ENCODE measurements around the gene RANBP17.

The RANBP17 gene

GRCh38 chr5:171149333-171149732, 287.5 kb downstream of the RANBP17 start:
- no peaks in the 10 kb centered on the region for H3K36me3 ChIP-seq (ENCODE audit: control insufficient read depth in 2 of 2, insufficient read depth in 1 of 2, low read length in 2 of 2)
- H3K27ac ChIP-seq (ENCODE audit: extremely low read depth, low read depth, low read length) = no peak overlapping the region
- H3K9me3 ChIP-seq (ENCODE audit: control insufficient read depth, insufficient read depth, low read depth, low read length) = no peaks in the 10 kb centered on the region
- ChIA-PET POLR2A (no interaction called here), CTCF (no interaction called here)
- H3K4me1 ChIP-seq (ENCODE audit: control insufficient read depth, insufficient read depth, low read length) = no peaks in the 10 kb centered on the region
- H3K4me3 ChIP-seq (ENCODE audit: low read depth, low read length) = no peak overlapping the region
- TF ChIP-seq ZNF658 (tag by site-specific recombination; IDR thresholded peaks at IDR 0.05) (no peak), PRDM4 (tag by site-specific recombination; IDR thresholded peaks at IDR 0.05) (no peak), ZNF785 (tag by site-specific recombination; IDR thresholded peaks at IDR 0.05) (no peak), ZNF707 (tag by site-specific recombination; IDR thresholded peaks at IDR 0.05) (no peak), GLIS1 (tag by site-specific recombination; IDR thresholded peaks at IDR 0.05) (no peak)

- CTCF ChIA-PET = interaction anchor here (1.0 kb wide), 1 partner anchor 9 kb away, joined by 4 read pairs; no protein-coding TSS in a partner anchor
- Histone ChIP-seq H3K27ac (ENCODE audit: extremely low read depth, low read depth, low read length) (no peak overlapping the region), H3K9me3 (ENCODE audit: control insufficient read depth, insufficient read depth, low read depth, low read length) (no peaks in the 10 kb centered on the region), H3K4me3 (ENCODE audit: low read depth, low read length) (no peak overlapping the region), H3K4me1 (ENCODE audit: control insufficient read depth, insufficient read depth, low read length) (no peaks in the 10 kb centered on the region), H3K36me3 (ENCODE audit: control insufficient read depth in 2 of 2, insufficient read depth in 1 of 2, low read length in 2 of 2) (no peaks in the 10 kb centered on the region)
- POLR2A ChIA-PET = no interaction called here
- no peak for TF ChIP-seq ZNF394 (tag by site-specific recombination; IDR thresholded peaks at IDR 0.05; ENCODE audit: borderline replicate concordance)
Observed at GRCh38 chr5:171149772-171150171, 288.0 kb downstream of the RANBP17 start.

DNA sequence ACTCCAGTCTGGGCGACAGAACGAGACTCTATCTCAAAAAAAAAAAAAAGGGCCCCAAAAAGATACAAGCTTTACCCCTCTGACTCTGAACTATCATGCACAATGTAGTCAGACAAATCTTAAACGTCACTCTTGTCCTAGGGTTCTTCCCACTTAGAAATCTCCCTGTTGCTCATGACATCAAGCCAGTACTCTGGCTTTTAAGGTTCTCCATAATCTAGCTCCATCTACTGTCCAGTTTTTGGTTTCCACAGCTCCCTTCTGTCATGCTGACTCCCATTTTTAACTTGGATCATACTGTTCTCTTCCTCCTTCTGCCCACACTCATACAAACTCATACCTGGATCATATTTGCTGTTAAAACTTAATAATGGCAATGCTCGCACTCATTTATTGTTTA, 290.6 kb downstream of the RANBP17 start:
- H3K4me1 ChIP-seq (ENCODE audit: control insufficient read depth, insufficient read depth, low read length) = no peaks in the 10 kb centered on the region
- ChIA-PET POLR2A (no interaction called here), CTCF (interaction anchor here (0.6 to 1.0 kb wide), 5 partner anchors 11 to 1070 kb away, joined by 3 to 5 read pairs (median 3); no protein-coding TSS in a partner anchor)
- no peak for TF ChIP-seq ZNF514 (tag by site-specific recombination; IDR thresholded peaks at IDR 0.05)
- TF ChIP-seq, protein P1, sequence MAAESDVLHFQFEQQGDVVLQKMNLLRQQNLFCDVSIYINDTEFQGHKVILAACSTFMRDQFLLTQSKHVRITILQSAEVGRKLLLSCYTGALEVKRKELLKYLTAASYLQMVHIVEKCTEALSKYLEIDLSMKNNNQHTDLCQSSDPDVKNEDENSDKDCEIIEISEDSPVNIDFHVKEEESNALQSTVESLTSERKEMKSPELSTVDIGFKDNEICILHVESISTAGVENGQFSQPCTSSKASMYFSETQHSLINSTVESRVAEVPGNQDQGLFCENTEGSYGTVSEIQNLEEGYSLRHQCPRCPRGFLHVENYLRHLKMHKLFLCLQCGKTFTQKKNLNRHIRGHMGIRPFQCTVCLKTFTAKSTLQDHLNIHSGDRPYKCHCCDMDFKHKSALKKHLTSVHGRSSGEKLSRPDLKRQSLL (tag by site-specific recombination; IDR thresholded peaks at IDR 0.05) = peak; percentile 60; the same call in 1 of the 2 replicates
- no peak for TF ChIP-seq ZNF214 (tag by site-specific recombination; IDR thresholded peaks at IDR 0.05; ENCODE audit: borderline replicate concordance)
- no peak for TF ChIP-seq ZNF433 (tag by site-specific recombination; IDR thresholded peaks at IDR 0.05; ENCODE audit: low read depth)
- no peak for TF ChIP-seq ZNF792 (tag by site-specific recombination; IDR thresholded peaks at IDR 0.05)
- no peak for TF ChIP-seq ZNF501 (tag by site-specific recombination; IDR thresholded peaks at IDR 0.05)
- no peak for TF ChIP-seq ZNF202 (tag by site-specific recombination; IDR thresholded peaks at IDR 0.05; ENCODE audit: borderline replicate concordance)
- TF ChIP-seq, protein P2, sequence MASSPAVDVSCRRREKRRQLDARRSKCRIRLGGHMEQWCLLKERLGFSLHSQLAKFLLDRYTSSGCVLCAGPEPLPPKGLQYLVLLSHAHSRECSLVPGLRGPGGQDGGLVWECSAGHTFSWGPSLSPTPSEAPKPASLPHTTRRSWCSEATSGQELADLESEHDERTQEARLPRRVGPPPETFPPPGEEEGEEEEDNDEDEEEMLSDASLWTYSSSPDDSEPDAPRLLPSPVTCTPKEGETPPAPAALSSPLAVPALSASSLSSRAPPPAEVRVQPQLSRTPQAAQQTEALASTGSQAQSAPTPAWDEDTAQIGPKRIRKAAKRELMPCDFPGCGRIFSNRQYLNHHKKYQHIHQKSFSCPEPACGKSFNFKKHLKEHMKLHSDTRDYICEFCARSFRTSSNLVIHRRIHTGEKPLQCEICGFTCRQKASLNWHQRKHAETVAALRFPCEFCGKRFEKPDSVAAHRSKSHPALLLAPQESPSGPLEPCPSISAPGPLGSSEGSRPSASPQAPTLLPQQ (tag by site-specific recombination; IDR thresholded peaks at IDR 0.05) = no peak
- TF ChIP-seq CTCF (tag by site-specific recombination; IDR thresholded peaks at IDR 0.05) = no peak
- no peak for TF ChIP-seq ZSCAN18 (tag by site-specific recombination; IDR thresholded peaks at IDR 0.05)
- TF ChIP-seq, protein P3, sequence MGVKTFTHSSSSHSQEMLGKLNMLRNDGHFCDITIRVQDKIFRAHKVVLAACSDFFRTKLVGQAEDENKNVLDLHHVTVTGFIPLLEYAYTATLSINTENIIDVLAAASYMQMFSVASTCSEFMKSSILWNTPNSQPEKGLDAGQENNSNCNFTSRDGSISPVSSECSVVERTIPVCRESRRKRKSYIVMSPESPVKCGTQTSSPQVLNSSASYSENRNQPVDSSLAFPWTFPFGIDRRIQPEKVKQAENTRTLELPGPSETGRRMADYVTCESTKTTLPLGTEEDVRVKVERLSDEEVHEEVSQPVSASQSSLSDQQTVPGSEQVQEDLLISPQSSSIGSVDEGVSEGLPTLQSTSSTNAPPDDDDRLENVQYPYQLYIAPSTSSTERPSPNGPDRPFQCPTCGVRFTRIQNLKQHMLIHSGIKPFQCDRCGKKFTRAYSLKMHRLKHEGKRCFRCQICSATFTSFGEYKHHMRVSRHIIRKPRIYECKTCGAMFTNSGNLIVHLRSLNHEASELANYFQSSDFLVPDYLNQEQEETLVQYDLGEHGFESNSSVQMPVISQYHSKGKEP (tag by site-specific recombination; IDR thresholded peaks at IDR 0.05) = no peak
- no peak for TF ChIP-seq MYNN (tag by site-specific recombination; IDR thresholded peaks at IDR 0.05; ENCODE audit: borderline replicate concordance)
- peak; percentile 59 for TF ChIP-seq ZNF654 (tag by site-specific recombination; IDR thresholded peaks at IDR 0.05; ENCODE audit: low read depth)
- no peak overlapping the region for H3K4me3 ChIP-seq (ENCODE audit: low read depth, low read length)
- no peaks in the 10 kb centered on the region for H3K36me3 ChIP-seq (ENCODE audit: control insufficient read depth in 2 of 2, insufficient read depth in 1 of 2, low read length in 2 of 2)
- H3K27ac ChIP-seq (ENCODE audit: extremely low read depth, low read depth, low read length) = no peak overlapping the region
- no peaks in the 10 kb centered on the region for H3K9me3 ChIP-seq (ENCODE audit: control insufficient read depth, insufficient read depth, low read depth, low read length)
